H1 (cell line): Measurements from ENCODE around the gene UPB1. TPM values are rescaled to one million over a fixed set of nuclear protein-coding genes. Genes with fewer than 3 reads are reported as not detected.

ENCODE experiments used
- BRCA1 ChIP-seq: IDR thresholded peaks from 2 replicates; pipeline ENCODE4 v1.6.1; 2012; ENCODE audit warnings: low read depth, low read length, improper control_type of control experiment
- CTCF ChIP-seq, 3 experiments: IDR thresholded peaks; 1 replicate in 2 of 3; 2 replicates in 1 of 3; pipeline versions ENCODE4 v1.5.1 to v1.6.1; 2011; ENCODE audit warnings: low read length in 3 of 3, mild to moderate bottlenecking in 3 of 3, inconsistent platforms in 2 of 3, low read depth in 1 of 3, moderate library complexity in 1 of 3; ENCODE audit not compliant: insufficient read depth in 1 of 3; ENCODE audit errors: control extremely low read depth in 1 of 3
- YY1 ChIP-seq: IDR thresholded peaks from 2 replicates; pipeline ENCODE4 v1.6.1; 2011; ENCODE audit warnings: low read depth, mild to moderate bottlenecking, low read length
- polyA plus RNA-seq, 7 experiments: library from polyadenylated mRNA; depleted of rRNA in 3 of 7; stranded (reverse) in 5 of 7; unstranded in 2 of 7; fragments of >200 nt in 5 of 7; fragments of 200-250 nt in 2 of 7; gene quantifications; 1 replicate in 5 of 7; 2 replicates in 1 of 7; 4 replicates in 1 of 7; pipeline versions ENCODE4 v1.2.1 to v1.2.3, GENCODE V29; 2011 to 2013; ENCODE audit warnings: missing spikeins in 2 of 7, mixed read lengths in 2 of 7
- total RNA-seq: library from RNA; stranded (reverse); fragmentation: NEBNext Ultra II Directional; extraction: Animal tissue kit (Norgen Biotek cat#: 25700); gene quantifications from 2 replicates; pipeline ENCODE4 v1.2.1, GENCODE V29; 2021

The UPB1 gene
- total and polyA plus RNA-seq, 2 of the 8 experiments (the other 6 are each of a cell fraction or from before 2014, with no cell fraction given): 0.09 TPM; not detected in 1

GRCh38 chr22:24485170-24485569, 10.0 kb upstream of the UPB1 start (continued):
- no peak for TF ChIP-seq CTCF (IDR thresholded peaks at IDR 0.05; ENCODE audit: control extremely low read depth in 1 of 3, insufficient read depth in 1 of 3, low read depth in 1 of 3, low read length in 3 of 3)
- no peak for TF ChIP-seq BRCA1
- no peak for TF ChIP-seq YY1
